HepG2 (cell line): ENCODE results near the gene ATPAF2. TPM values are rescaled to one million over a fixed set of nuclear protein-coding genes. Genes with fewer than 3 reads are reported as not detected.
A peak's percentile ranks its signal among the peaks of the same experiment; 100 is the strongest.

Experiments
- CBFB ChIP-seq: sonication (generic); formaldehyde crosslinking; IDR thresholded peaks from 2 replicates; pipeline ENCODE4 v1.4.0; 2020; ENCODE audit warnings: missing genetic modification reagents
- CC2D1A ChIP-seq: sonication (generic); formaldehyde crosslinking; IDR thresholded peaks from 2 replicates; pipeline ENCODE4 v1.8.1; 2023; ENCODE audit warnings: mild to moderate bottlenecking, missing genetic modification reagents
- GABPB1 ChIP-seq: IDR thresholded peaks from 2 replicates; pipeline ENCODE4 v1.6.1; 2016; ENCODE audit warnings: mild to moderate bottlenecking, missing genetic modification reagents, moderate library complexity, missing compliant biosample characterization
- GATA4 ChIP-seq: sonication (generic); IDR thresholded peaks from 2 replicates; pipeline ENCODE4 v1.6.1; 2016; ENCODE audit warnings: antibody characterized with exemption, low read depth, borderline replicate concordance
- GATAD2A ChIP-seq: IDR thresholded peaks from 2 replicates; pipeline ENCODE4 v1.6.1; 2016
- HNF4G ChIP-seq, 2 experiments: sonication (generic) in 1 of 2; formaldehyde crosslinking in 1 of 2; IDR thresholded peaks; 2 replicates each; pipeline versions ENCODE4 v1.4.0 to v1.6.1; 2011 to 2020; ENCODE audit warnings: borderline replicate concordance in 2 of 2, low read depth in 2 of 2, mild to moderate bottlenecking in 2 of 2, low read length in 1 of 2, missing genetic modification reagents in 1 of 2, moderate library complexity in 1 of 2
- KDM5A ChIP-seq: fragments of 200-600 bp; sonication (generic); IDR thresholded peaks from 2 replicates; pipeline ENCODE4 v1.7.0; 2018; ENCODE audit warnings: antibody characterized with exemption, mild to moderate bottlenecking, low read length, borderline replicate concordance
- KLF9 ChIP-seq: IDR thresholded peaks from 2 replicates; pipeline ENCODE4 v1.6.1; 2016; ENCODE audit warnings: low read depth
- PHB2 ChIP-seq: fragments of 450-650 bp; IDR thresholded peaks from 2 replicates; pipeline ENCODE4 v1.6.1; 2018; ENCODE audit not compliant: partially characterized antibody
- PRMT3 ChIP-seq: sonication (generic); formaldehyde crosslinking; IDR thresholded peaks from 2 replicates; pipeline ENCODE4 v1.8.1; 2022; ENCODE audit warnings: low read depth, mild to moderate bottlenecking, moderate library complexity, missing genetic modification reagents, borderline replicate concordance
- REPIN1 ChIP-seq: sonication (generic); formaldehyde crosslinking; IDR thresholded peaks from 2 replicates; pipeline ENCODE4 v1.8.0; 2022; ENCODE audit warnings: missing genetic modification reagents, low read depth, mild to moderate bottlenecking, borderline replicate concordance
- SKI ChIP-seq: fragments of 450-650 bp; IDR thresholded peaks from one replicate; pipeline ENCODE4 v1.6.1; 2018; ENCODE audit warnings: mild to moderate bottlenecking; ENCODE audit not compliant: partially characterized antibody
- TEAD3 ChIP-seq: optimal IDR thresholded peaks from 2 replicates; pipeline ENCODE3; 2016; ENCODE audit warnings: borderline replicate concordance
- ZFP36L1 ChIP-seq: sonication (generic); formaldehyde crosslinking; IDR thresholded peaks from 2 replicates; pipeline ENCODE4 v1.8.0; 2022; ENCODE audit warnings: mild to moderate bottlenecking, missing genetic modification reagents, moderate library complexity
- ZNF3 ChIP-seq: IDR thresholded peaks from 2 replicates; pipeline ENCODE4 v1.7.0; 2017; ENCODE audit warnings: inconsistent platforms
- ZNF749 ChIP-seq: sonication (generic); formaldehyde crosslinking; IDR thresholded peaks from 2 replicates; pipeline ENCODE4 v1.8.0; 2022; ENCODE audit warnings: mild to moderate bottlenecking, missing genetic modification reagents, moderate library complexity, borderline replicate concordance
- ZNF772 ChIP-seq: sonication (generic); formaldehyde crosslinking; IDR thresholded peaks from 2 replicates; pipeline ENCODE4 v1.5.0; 2020; ENCODE audit warnings: mild to moderate bottlenecking, missing genetic modification reagents
- polyA plus RNA-seq, 8 experiments: library from polyadenylated mRNA; depleted of rRNA in 3 of 8; stranded (reverse) in 7 of 8; unstranded in 1 of 8; fragments of >200 nt; fragmentation: Illumina TruSeq in 4 of 8; extraction: Trizol in 4 of 8; gene quantifications; 2 replicates each; pipeline versions ENCODE4 v1.2.1 to v1.2.3, GENCODE V29; 2011 to 2016; ENCODE audit warnings: low read depth in 4 of 8, missing spikeins in 1 of 8, mixed read lengths in 1 of 8; ENCODE audit not compliant: insufficient read depth in 1 of 8
- total RNA-seq, 5 experiments: library from RNA; depleted of rRNA; stranded (reverse); fragments of >200 nt; fragmentation: Illumina TruSeq; extraction: Trizol; gene quantifications; 2 replicates each; pipeline ENCODE4 v1.2.3, GENCODE V29; 2016; ENCODE audit warnings: low read depth in 1 of 5
- TF ChIP-seq, protein P1 (sequence below): sonication (generic); formaldehyde crosslinking; IDR thresholded peaks from 2 replicates; pipeline ENCODE4 v1.5.0; 2020; ENCODE audit warnings: missing genetic modification reagents
- TF ChIP-seq, protein P2 (sequence below): sonication (generic); formaldehyde crosslinking; IDR thresholded peaks from 2 replicates; pipeline ENCODE4 v1.5.0; 2020; ENCODE audit warnings: missing genetic modification reagents
- TF ChIP-seq, protein P3 (sequence below): IDR thresholded peaks from 2 replicates; pipeline ENCODE4 v1.6.1; 2016
- TF ChIP-seq, protein P4 (sequence below): sonication (generic); formaldehyde crosslinking; IDR thresholded peaks from 2 replicates; pipeline ENCODE4 v1.4.0; 2020; ENCODE audit warnings: missing genetic modification reagents
- TF ChIP-seq, protein P5 (sequence below): sonication (generic); formaldehyde crosslinking; IDR thresholded peaks from 2 replicates; pipeline ENCODE4 v1.8.1; 2023; ENCODE audit warnings: mild to moderate bottlenecking, inconsistent platforms, moderate library complexity, missing genetic modification reagents, borderline replicate concordance
- TF ChIP-seq, protein P6 (sequence below): sonication (generic); formaldehyde crosslinking; IDR thresholded peaks from 2 replicates; pipeline ENCODE4 v1.4.0; 2020; ENCODE audit warnings: mild to moderate bottlenecking, missing genetic modification reagents

The ATPAF2 gene
- total and polyA plus RNA-seq, 2 of the 13 experiments (the other 11 are each of a cell fraction or from before 2014, with no cell fraction given), result 15.0 to 16.5 TPM

DNA sequence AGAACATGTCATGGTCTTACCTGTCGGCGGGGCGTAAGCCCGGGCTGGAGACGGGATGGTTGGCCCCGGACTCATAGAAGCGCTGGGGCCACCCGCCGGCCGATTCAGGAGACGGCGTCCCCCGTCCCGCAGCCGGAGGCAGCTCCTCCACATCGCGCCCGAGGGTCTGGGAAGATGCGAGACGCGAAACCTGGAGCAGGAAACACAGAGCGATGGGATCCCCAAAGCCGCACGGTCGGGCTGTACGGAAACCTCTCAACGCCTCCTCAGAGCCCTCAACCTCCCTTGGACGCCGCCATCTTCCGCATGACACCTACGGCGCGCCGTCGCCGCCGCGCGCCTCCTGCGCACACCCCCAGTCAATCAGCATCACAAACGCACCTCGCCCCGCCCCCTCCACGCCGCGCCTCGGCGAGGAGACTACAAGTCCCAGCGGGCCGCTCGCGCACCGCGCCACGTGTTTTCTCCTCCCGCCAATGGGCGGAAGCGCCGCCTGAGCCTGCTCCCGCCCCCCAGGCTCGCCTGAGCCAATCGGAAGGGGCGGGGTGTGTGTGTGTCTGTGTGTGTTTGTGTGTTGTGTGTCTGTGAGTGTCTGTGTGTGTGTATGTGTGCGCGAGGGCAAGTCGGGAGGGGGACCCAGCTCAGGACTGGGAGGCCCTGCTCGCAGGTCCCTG, at the start of gene ATPAF2, which contains the start of gene GID4 (continued):
- TF ChIP-seq, protein P1, sequence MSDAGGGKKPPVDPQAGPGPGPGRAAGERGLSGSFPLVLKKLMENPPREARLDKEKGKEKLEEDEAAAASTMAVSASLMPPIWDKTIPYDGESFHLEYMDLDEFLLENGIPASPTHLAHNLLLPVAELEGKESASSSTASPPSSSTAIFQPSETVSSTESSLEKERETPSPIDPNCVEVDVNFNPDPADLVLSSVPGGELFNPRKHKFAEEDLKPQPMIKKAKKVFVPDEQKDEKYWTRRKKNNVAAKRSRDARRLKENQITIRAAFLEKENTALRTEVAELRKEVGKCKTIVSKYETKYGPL (CRISPR knock-in tag), result no peak
- TF ChIP-seq, protein P2, sequence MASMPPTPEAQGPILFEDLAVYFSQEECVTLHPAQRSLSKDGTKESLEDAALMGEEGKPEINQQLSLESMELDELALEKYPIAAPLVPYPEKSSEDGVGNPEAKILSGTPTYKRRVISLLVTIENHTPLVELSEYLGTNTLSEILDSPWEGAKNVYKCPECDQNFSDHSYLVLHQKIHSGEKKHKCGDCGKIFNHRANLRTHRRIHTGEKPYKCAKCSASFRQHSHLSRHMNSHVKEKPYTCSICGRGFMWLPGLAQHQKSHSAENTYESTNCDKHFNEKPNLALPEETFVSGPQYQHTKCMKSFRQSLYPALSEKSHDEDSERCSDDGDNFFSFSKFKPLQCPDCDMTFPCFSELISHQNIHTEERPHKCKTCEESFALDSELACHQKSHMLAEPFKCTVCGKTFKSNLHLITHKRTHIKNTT, result no peak; the same call in 1 of the 2 replicates
- TF ChIP-seq SKI (peak; percentile 45), CBFB (peak; percentile 85), ZNF772 (CRISPR knock-in tag) (peak; percentile 49; the same call in 1 of the 2 replicates), TEAD3 (peak; percentile 65), ZNF749 (CRISPR knock-in tag) (no peak), KLF9 (CRISPR knock-in tag) (peak; percentile 27; the same call in 1 of the 2 replicates), CC2D1A (CRISPR knock-in tag) (no peak), KDM5A (peak; percentile 86), GATAD2A (CRISPR knock-in tag) (no peak), ZFP36L1 (no peak), GABPB1 (CRISPR knock-in tag) (peak; percentile 94), GATA4 (0 out of 2 replicates have a peak, but pooled peaks have one; percentile 17), PRMT3 (CRISPR knock-in tag) (no peak), HNF4G (IDR thresholded peaks at IDR 0.05; ENCODE audit: borderline replicate concordance, low read depth, low read length) (peak; percentile 21; the same call in 1 of the 2 replicates), HNF4G (CRISPR knock-in tag; IDR thresholded peaks at IDR 0.05; ENCODE audit: borderline replicate concordance, low read depth) (no peak), ZNF3 (CRISPR knock-in tag) (no peak), REPIN1 (peak; percentile 78), PHB2 (no peak)
- TF ChIP-seq, protein P3, sequence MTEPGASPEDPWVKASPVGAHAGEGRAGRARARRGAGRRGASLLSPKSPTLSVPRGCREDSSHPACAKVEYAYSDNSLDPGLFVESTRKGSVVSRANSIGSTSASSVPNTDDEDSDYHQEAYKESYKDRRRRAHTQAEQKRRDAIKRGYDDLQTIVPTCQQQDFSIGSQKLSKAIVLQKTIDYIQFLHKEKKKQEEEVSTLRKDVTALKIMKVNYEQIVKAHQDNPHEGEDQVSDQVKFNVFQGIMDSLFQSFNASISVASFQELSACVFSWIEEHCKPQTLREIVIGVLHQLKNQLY (CRISPR knock-in tag), result peak; percentile 37; the same call in 1 of the 2 replicates
- TF ChIP-seq, protein P4, sequence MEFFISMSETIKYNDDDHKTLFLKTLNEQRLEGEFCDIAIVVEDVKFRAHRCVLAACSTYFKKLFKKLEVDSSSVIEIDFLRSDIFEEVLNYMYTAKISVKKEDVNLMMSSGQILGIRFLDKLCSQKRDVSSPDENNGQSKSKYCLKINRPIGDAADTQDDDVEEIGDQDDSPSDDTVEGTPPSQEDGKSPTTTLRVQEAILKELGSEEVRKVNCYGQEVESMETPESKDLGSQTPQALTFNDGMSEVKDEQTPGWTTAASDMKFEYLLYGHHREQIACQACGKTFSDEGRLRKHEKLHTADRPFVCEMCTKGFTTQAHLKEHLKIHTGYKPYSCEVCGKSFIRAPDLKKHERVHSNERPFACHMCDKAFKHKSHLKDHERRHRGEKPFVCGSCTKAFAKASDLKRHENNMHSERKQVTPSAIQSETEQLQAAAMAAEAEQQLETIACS (CRISPR knock-in tag), result peak; percentile 76
- TF ChIP-seq, protein P5, sequence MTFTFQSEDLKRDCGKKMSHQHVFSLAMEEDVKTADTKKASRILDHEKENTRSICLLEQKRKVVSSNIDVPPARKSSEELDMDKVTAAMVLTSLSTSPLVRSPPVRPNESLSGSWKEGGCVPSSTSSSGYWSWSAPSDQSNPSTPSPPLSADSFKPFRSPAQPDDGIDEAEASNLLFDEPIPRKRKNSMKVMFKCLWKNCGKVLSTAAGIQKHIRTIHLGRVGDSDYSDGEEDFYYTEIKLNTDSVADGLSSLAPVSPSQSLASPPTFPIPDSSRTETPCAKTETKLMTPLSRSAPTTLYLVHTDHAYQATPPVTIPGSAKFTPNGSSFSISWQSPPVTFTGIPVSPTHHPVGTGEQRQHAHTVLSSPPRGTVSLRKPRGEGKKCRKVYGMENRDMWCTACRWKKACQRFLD (CRISPR knock-in tag), result no peak
- TF ChIP-seq, protein P6, sequence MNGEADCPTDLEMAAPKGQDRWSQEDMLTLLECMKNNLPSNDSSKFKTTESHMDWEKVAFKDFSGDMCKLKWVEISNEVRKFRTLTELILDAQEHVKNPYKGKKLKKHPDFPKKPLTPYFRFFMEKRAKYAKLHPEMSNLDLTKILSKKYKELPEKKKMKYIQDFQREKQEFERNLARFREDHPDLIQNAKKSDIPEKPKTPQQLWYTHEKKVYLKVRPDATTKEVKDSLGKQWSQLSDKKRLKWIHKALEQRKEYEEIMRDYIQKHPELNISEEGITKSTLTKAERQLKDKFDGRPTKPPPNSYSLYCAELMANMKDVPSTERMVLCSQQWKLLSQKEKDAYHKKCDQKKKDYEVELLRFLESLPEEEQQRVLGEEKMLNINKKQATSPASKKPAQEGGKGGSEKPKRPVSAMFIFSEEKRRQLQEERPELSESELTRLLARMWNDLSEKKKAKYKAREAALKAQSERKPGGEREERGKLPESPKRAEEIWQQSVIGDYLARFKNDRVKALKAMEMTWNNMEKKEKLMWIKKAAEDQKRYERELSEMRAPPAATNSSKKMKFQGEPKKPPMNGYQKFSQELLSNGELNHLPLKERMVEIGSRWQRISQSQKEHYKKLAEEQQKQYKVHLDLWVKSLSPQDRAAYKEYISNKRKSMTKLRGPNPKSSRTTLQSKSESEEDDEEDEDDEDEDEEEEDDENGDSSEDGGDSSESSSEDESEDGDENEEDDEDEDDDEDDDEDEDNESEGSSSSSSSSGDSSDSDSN (CRISPR knock-in tag), result no peak; the same call in none of the 2 replicates
